SK-N-SH treated with all-trans-retinoic acid at 6 μM for 48 hours (cell line): Measurements from ENCODE around the gene SLC35B2.

ENCODE experiments used
- ISL1 ChIP-seq: fragments of 250-450 bp; sonication (Bioruptor Pico); IDR thresholded peaks from 2 replicates; pipeline ENCODE4 v2.1.2; 2022; ENCODE audit warnings: mild to moderate bottlenecking, moderate library complexity
- SNAI2 ChIP-seq: fragments of 250-450 bp; sonication (Bioruptor Pico); IDR thresholded peaks from 2 replicates; pipeline ENCODE4 v1.5.0; 2020; ENCODE audit warnings: mild to moderate bottlenecking, moderate library complexity
- TOX ChIP-seq: fragments of 250-450 bp; sonication (Bioruptor Pico); IDR thresholded peaks from 2 replicates; pipeline ENCODE4 v1.8.0; 2021; ENCODE audit warnings: mild to moderate bottlenecking, moderate library complexity, borderline replicate concordance
- TF ChIP-seq, protein P1 (sequence below): fragments of 250-450 bp; sonication (Bioruptor Pico); IDR thresholded peaks from 2 replicates; pipeline ENCODE4 v1.5.1; 2020; ENCODE audit warnings: low read depth, mild to moderate bottlenecking, moderate library complexity
- TF ChIP-seq, protein P2 (sequence below): fragments of 250-450 bp; sonication (Bioruptor Pico); IDR thresholded peaks from 2 replicates; pipeline ENCODE4 v1.8.0; 2020; ENCODE audit warnings: mild to moderate bottlenecking, moderate library complexity, borderline replicate concordance
- TF ChIP-seq, protein P3 (sequence below): fragments of 250-450 bp; sonication (Bioruptor Pico); IDR thresholded peaks from 2 replicates; pipeline ENCODE4 v1.5.0; 2020; ENCODE audit warnings: mild to moderate bottlenecking, moderate library complexity

DNA sequence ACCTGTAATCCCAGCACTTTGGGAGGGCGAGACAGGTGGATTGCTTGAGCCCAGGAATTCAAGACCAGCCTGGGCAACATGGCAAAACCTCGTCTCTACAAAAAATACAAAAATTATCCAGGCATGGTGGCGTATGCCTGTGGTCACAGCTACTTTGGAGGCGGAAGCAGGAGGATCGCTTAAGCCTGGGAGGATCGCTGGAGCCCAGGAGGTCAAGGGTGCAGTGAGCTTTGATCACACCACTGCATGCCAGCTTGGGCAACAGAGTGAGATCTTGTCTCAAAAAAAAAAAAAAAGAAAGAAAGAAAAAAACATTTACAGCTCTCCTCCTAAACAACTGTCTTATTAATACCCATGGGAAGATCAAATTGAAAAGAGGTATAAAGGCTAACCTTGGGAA lies 49.4 kb downstream of the SLC35B2 start:
- no peak for TF ChIP-seq TOX (CRISPR knock-in tag)
- TF ChIP-seq, protein P1, sequence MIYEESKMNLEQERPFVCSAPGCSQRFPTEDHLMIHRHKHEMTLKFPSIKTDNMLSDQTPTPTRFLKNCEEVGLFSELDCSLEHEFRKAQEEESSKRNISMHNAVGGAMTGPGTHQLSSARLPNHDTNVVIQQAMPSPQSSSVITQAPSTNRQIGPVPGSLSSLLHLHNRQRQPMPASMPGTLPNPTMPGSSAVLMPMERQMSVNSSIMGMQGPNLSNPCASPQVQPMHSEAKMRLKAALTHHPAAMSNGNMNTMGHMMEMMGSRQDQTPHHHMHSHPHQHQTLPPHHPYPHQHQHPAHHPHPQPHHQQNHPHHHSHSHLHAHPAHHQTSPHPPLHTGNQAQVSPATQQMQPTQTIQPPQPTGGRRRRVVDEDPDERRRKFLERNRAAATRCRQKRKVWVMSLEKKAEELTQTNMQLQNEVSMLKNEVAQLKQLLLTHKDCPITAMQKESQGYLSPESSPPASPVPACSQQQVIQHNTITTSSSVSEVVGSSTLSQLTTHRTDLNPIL (CRISPR knock-in tag), result no peak
- TF ChIP-seq, protein P2, sequence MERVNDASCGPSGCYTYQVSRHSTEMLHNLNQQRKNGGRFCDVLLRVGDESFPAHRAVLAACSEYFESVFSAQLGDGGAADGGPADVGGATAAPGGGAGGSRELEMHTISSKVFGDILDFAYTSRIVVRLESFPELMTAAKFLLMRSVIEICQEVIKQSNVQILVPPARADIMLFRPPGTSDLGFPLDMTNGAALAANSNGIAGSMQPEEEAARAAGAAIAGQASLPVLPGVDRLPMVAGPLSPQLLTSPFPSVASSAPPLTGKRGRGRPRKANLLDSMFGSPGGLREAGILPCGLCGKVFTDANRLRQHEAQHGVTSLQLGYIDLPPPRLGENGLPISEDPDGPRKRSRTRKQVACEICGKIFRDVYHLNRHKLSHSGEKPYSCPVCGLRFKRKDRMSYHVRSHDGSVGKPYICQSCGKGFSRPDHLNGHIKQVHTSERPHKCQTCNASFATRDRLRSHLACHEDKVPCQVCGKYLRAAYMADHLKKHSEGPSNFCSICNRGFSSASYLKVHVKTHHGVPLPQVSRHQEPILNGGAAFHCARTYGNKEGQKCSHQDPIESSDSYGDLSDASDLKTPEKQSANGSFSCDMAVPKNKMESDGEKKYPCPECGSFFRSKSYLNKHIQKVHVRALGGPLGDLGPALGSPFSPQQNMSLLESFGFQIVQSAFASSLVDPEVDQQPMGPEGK (CRISPR knock-in tag), result no peak
- TF ChIP-seq, protein P3, sequence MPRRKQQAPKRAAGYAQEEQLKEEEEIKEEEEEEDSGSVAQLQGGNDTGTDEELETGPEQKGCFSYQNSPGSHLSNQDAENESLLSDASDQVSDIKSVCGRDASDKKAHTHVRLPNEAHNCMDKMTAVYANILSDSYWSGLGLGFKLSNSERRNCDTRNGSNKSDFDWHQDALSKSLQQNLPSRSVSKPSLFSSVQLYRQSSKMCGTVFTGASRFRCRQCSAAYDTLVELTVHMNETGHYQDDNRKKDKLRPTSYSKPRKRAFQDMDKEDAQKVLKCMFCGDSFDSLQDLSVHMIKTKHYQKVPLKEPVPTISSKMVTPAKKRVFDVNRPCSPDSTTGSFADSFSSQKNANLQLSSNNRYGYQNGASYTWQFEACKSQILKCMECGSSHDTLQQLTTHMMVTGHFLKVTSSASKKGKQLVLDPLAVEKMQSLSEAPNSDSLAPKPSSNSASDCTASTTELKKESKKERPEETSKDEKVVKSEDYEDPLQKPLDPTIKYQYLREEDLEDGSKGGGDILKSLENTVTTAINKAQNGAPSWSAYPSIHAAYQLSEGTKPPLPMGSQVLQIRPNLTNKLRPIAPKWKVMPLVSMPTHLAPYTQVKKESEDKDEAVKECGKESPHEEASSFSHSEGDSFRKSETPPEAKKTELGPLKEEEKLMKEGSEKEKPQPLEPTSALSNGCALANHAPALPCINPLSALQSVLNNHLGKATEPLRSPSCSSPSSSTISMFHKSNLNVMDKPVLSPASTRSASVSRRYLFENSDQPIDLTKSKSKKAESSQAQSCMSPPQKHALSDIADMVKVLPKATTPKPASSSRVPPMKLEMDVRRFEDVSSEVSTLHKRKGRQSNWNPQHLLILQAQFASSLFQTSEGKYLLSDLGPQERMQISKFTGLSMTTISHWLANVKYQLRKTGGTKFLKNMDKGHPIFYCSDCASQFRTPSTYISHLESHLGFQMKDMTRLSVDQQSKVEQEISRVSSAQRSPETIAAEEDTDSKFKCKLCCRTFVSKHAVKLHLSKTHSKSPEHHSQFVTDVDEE (CRISPR knock-in tag), result no peak
- no peak for TF ChIP-seq SNAI2 (CRISPR knock-in tag)
- TF ChIP-seq ISL1, result no peak
